A549 (cell line): Measurements from ENCODE around the gene ANKRD6. TPM values are rescaled to one million over a fixed set of nuclear protein-coding genes. Genes with fewer than 3 reads are reported as not detected.

Source experiments
- ATAC-seq, 2 experiments: fragments of 200-7000 bp in 1 of 2; fragments of >200 bp in 1 of 2; cut with Nextera tagmentation in 1 of 2; cut with Tn5 transposase in 1 of 2; 3 replicates each; pipeline versions ENCODE4 v1.8.0 to v1.9.1; 2018 to 2020; ENCODE audit warnings: mild to moderate bottlenecking in 1 of 2, moderate library complexity in 1 of 2
- CTCF ChIA-PET: fragments of 300-600 bp; sonication (Branson Sonifier 250); formaldehyde crosslinking; extraction: SDS; loops from one replicate; lab custom pipeline; 2021; ENCODE audit warnings: antibody characterized with exemption, inconsistent platforms; lab: Yijun Ruan, JAX
- POLR2A ChIA-PET: fragments of 350-600 bp; formaldehyde crosslinking; extraction: SDS; loops from one replicate; lab custom pipeline; 2021; ENCODE audit warnings: antibody characterized with exemption, inconsistent platforms; lab: Yijun Ruan, JAX
- DNase-seq, 2 experiments: peaks; one replicate each; pipeline versions ENCODE4 v3.0.0 to v3.0.0-alpha.2; 2011 to 2016; ENCODE audit warnings: low read depth in 1 of 2, low spot score in 1 of 2
- FAIRE-seq: peaks from 2 replicates; lab custom pipeline; 2011; peaks lifted over from hg19 to GRCh38; lab: Jason Lieb, UNC
- H3K27ac ChIP-seq, 2 experiments: fragments of >200 bp; sonication (Bioruptor Twin); formaldehyde crosslinking; 3 replicates each; pipeline ENCODE4 v1.5.1; 2016 to 2017
- H3K4me1 ChIP-seq: fragments of >200 bp; sonication (Bioruptor Twin); formaldehyde crosslinking; 3 replicates; pipeline ENCODE4 v1.6.1; 2016
- H3K4me2 ChIP-seq: fragments of >200 bp; sonication (Bioruptor Twin); formaldehyde crosslinking; 3 replicates; pipeline ENCODE4 v1.6.1; 2016
- H3K4me3 ChIP-seq: fragments of >200 bp; sonication (Bioruptor Twin); formaldehyde crosslinking; 3 replicates; pipeline ENCODE4 v1.5.1; 2016
- H3K9me3 ChIP-seq: fragments of >200 bp; sonication (Bioruptor Twin); formaldehyde crosslinking; 3 replicates; pipeline ENCODE4 v1.6.1; 2016
- CBX2 ChIP-seq: fragments of 200-600 bp; sonication (generic); IDR thresholded peaks from 2 replicates; pipeline ENCODE4 v1.6.1; 2016; ENCODE audit warnings: low read depth, mild to moderate bottlenecking, borderline replicate concordance
- CBX8 ChIP-seq: fragments of 200-600 bp; sonication (generic); IDR thresholded peaks from 2 replicates; pipeline ENCODE4 v1.6.1; 2016
- CEBPB ChIP-seq, 2 experiments: fragments of >200 bp in 1 of 2; sonication (Bioruptor Twin) in 1 of 2; formaldehyde crosslinking in 1 of 2; IDR thresholded peaks; 2 replicates each; pipeline ENCODE4 v1.6.1; 2012 to 2016
- CHD2 ChIP-seq: fragments of 150-350 bp; IDR thresholded peaks from 2 replicates; pipeline ENCODE4 v1.6.1; 2014; ENCODE audit warnings: low read length; ENCODE audit not compliant: partially characterized antibody
- CHD4 ChIP-seq: fragments of 200-600 bp; sonication (generic); IDR thresholded peaks from 2 replicates; pipeline ENCODE4 v1.6.1; 2016; ENCODE audit warnings: antibody characterized with exemption, mild to moderate bottlenecking, borderline replicate concordance
- FOSB ChIP-seq: fragments of 250-450 bp; sonication (Bioruptor Pico); IDR thresholded peaks from 2 replicates; pipeline ENCODE4 v1.5.0; 2020; ENCODE audit warnings: mild to moderate bottlenecking, moderate library complexity
- FOSL2 ChIP-seq, 2 experiments: fragments of 450-650 bp in 1 of 2; fragments of >200 bp in 1 of 2; sonication (Bioruptor Twin) in 1 of 2; formaldehyde crosslinking; IDR thresholded peaks; 2 replicates each; pipeline versions ENCODE4 v1.5.0 to v1.6.1; 2016 to 2020; ENCODE audit warnings: mild to moderate bottlenecking in 1 of 2, moderate library complexity in 1 of 2
- HMGXB4 ChIP-seq: fragments of 250-450 bp; sonication (Bioruptor Pico); IDR thresholded peaks from 2 replicates; pipeline ENCODE4 v1.5.0; 2021; ENCODE audit warnings: mild to moderate bottlenecking, moderate library complexity, borderline replicate concordance
- JUN ChIP-seq, 2 experiments: fragments of >200 bp; sonication (Bioruptor Twin); formaldehyde crosslinking; IDR thresholded peaks; 2 replicates in 1 of 2; 3 replicates in 1 of 2; pipeline ENCODE4 v1.6.1; 2016 to 2017
- KDM5A ChIP-seq: fragments of 200-600 bp; sonication (generic); IDR thresholded peaks from 2 replicates; pipeline ENCODE4 v1.6.1; 2016; ENCODE audit warnings: antibody characterized with exemption, mild to moderate bottlenecking
- MAFK ChIP-seq: fragments of 450-650 bp; IDR thresholded peaks from 2 replicates; pipeline ENCODE4 v1.6.1; 2014; ENCODE audit not compliant: partially characterized antibody
- MAX ChIP-seq: IDR thresholded peaks from 2 replicates; pipeline ENCODE4 v1.6.1; 2012
- MAZ ChIP-seq: fragments of 150-350 bp; IDR thresholded peaks from 2 replicates; pipeline ENCODE4 v1.6.1; 2014; ENCODE audit warnings: antibody characterized with exemption, low read depth, low read length, borderline replicate concordance
- POLR2A ChIP-seq: IDR thresholded peaks from 2 replicates; pipeline ENCODE4 v1.6.1; 2012; ENCODE audit warnings: mild to moderate bottlenecking, low read length
- POLR2AphosphoS2 ChIP-seq: conservative IDR thresholded peaks from 2 replicates; pipeline ENCODE4 v1.6.1; 2012; ENCODE audit warnings: low read length, improper control_type of control experiment, inconsistent platforms
- REST ChIP-seq: fragments of 200-600 bp; sonication (generic); IDR thresholded peaks from 2 replicates; pipeline ENCODE4 v1.6.1; 2016; ENCODE audit warnings: antibody characterized with exemption, mild to moderate bottlenecking, moderate library complexity
- RFX5 ChIP-seq: fragments of 450-650 bp; IDR thresholded peaks from 2 replicates; pipeline ENCODE4 v1.7.1; 2014; ENCODE audit warnings: antibody characterized with exemption, mild to moderate bottlenecking, moderate library complexity
- SMC3 ChIP-seq: fragments of >200 bp; sonication (Bioruptor Twin); formaldehyde crosslinking; IDR thresholded peaks from 3 replicates; pipeline ENCODE4 v1.6.1; 2018; ENCODE audit warnings: inconsistent platforms
- TFCP2L1 ChIP-seq: fragments of 250-450 bp; sonication (Bioruptor Pico); IDR thresholded peaks from 2 replicates; pipeline ENCODE4 v1.5.0; 2021; ENCODE audit warnings: mild to moderate bottlenecking
- USF2 ChIP-seq: fragments of 450-650 bp; IDR thresholded peaks from 2 replicates; pipeline ENCODE4 v1.6.1; 2014; ENCODE audit warnings: antibody characterized with exemption
- ZC3H11A ChIP-seq: fragments of 450-650 bp; IDR thresholded peaks from 2 replicates; pipeline ENCODE4 v1.6.1; 2014; ENCODE audit warnings: antibody characterized with exemption, mild to moderate bottlenecking
- WGBS: methylation state at CpG from one replicate; pipeline ENCODE4 v1.1.6; 2017; ENCODE audit errors: missing lambda C conversion rate; 5-methylcytosine and 5-hydroxymethylcytosine counted together
- polyA plus RNA-seq, 4 experiments: library from polyadenylated mRNA; depleted of rRNA in 3 of 4; stranded (reverse); fragments of >200 nt; fragmentation: RNase III in 1 of 4; extraction: RNeasy Plus Mini Kit Qiagen cat#74134 plus additional on column Dnase treatment in 1 of 4; gene quantifications; 2 replicates in 3 of 4; 3 replicates in 1 of 4; pipeline ENCODE4 v1.2.3, GENCODE V29; 2011 to 2017

ANKRD6 gene
- polyA plus RNA-seq, 2 of the 4 experiments (the other 2 are of a cell fraction) = 2.2 to 3.6 TPM

- H3K4me1 ChIP-seq = no peaks in the 10 kb centered on the region
- FAIRE-seq = no peak
- WGBS = 68% methylated on average over 5 of the region's 5 CpGs
- no peak overlapping the region for H3K27ac ChIP-seq
- H3K4me2 ChIP-seq = no peak overlapping the region
- no peaks in the 10 kb centered on the region for H3K9me3 ChIP-seq
- ChIA-PET POLR2A (no interaction called here), CTCF (interaction anchor here (1.3 to 3.9 kb wide), 2 partner anchors 13 to 16 kb away, joined by 4 to 21 read pairs; no protein-coding TSS in a partner anchor)
- peak in 1 of 2 experiments; percentile 7 for DNase-seq
- H3K4me3 ChIP-seq = no peak overlapping the region
- no peak for ATAC-seq
- TF ChIP-seq MAZ (no peak), FOSL2 (IDR thresholded peaks at IDR 0.05) (no peak), FOSL2 (CRISPR knock-in tag; IDR thresholded peaks at IDR 0.05) (peak; percentile 51), MAFK (peak; percentile 79)
These were observed 47.7 kb upstream of the ANKRD6 start for GRCh38 chr6:89385156-89385667.

- no peak overlapping the region for H3K4me2 ChIP-seq
- DNase-seq (no peak), FAIRE-seq (no peak)
- POLR2A ChIA-PET = no interaction called here
- H3K9me3 ChIP-seq = no peaks in the 10 kb centered on the region
- no peaks in the 10 kb centered on the region for H3K4me1 ChIP-seq
- CTCF ChIA-PET = interaction anchor here (1.3 to 3.9 kb wide), 2 partner anchors 13 to 17 kb away, joined by 4 to 21 read pairs; no protein-coding TSS in a partner anchor
- TF ChIP-seq KDM5A (no peak), HMGXB4 (no peak), RFX5 (no peak), TFCP2L1 (no peak)
- TF ChIP-seq, all 56 proteins: peak for 0
- Histone ChIP-seq H3K27ac (no peak overlapping the region), H3K4me3 (no peak overlapping the region)
- no peak for ATAC-seq
- 86% methylated on average over 4 of the region's 7 CpGs for WGBS
These were observed 47.1 kb upstream of the ANKRD6 start for GRCh38 chr6:89385846-89386245.

- no peaks in the 10 kb centered on the region for H3K9me3 ChIP-seq
- no peaks in the 10 kb centered on the region for H3K4me1 ChIP-seq
- DNase-seq (no peak), ATAC-seq (no peak), FAIRE-seq (no peak)
- H3K4me3 ChIP-seq = no peak overlapping the region
- TF ChIP-seq POLR2AphosphoS2 = no peak
- TF ChIP-seq SMC3 = no peak
- TF ChIP-seq FOSB (CRISPR knock-in tag) = no peak
- TF ChIP-seq CBX8 = no peak
- no peak for TF ChIP-seq ZC3H11A
- TF ChIP-seq CHD2 = no peak
- TF ChIP-seq CBX2 = no peak
- no peak for TF ChIP-seq HMGXB4
- POLR2A ChIA-PET = no interaction called here
- H3K4me2 ChIP-seq = no peak overlapping the region
- no peak overlapping the region for H3K27ac ChIP-seq
- CTCF ChIA-PET = interaction anchor here (2.0 kb wide), 1 partner anchor 15 kb away, joined by 12 read pairs; no protein-coding TSS in a partner anchor
- 84% methylated on average over 6 of the region's 6 CpGs for WGBS
These were observed 45.9 kb upstream of the ANKRD6 start for GRCh38 chr6:89386917-89387491.

- ChIA-PET POLR2A (no interaction called here), CTCF (interaction anchor here (2.0 kb wide), 1 partner anchor 15 kb away, joined by 12 read pairs; no protein-coding TSS in a partner anchor)
- Histone ChIP-seq H3K4me2 (no peak overlapping the region), H3K27ac (no peak overlapping the region), H3K4me1 (no peaks in the 10 kb centered on the region), H3K4me3 (no peak overlapping the region), H3K9me3 (no peaks in the 10 kb centered on the region)
- FAIRE-seq (no peak), ATAC-seq (no peak), DNase-seq (no peak)
- 89% methylated on average over 9 of the region's 9 CpGs for WGBS
- TF ChIP-seq USF2 (no peak), MAFK (no peak), CEBPB (IDR thresholded peaks at IDR 0.05) (no peak), JUN (IDR thresholded peaks at IDR 0.05) (no peak), POLR2A (no peak), REST (no peak), CHD4 (no peak), MAX (no peak)
These were observed 45.3 kb upstream of the ANKRD6 start for GRCh38 chr6:89387516-89388201.
